HEK293 (cell line): ENCODE measurements around the gene NR3C2.

Experiments used
- CTCF ChIA-PET: fragments of 350-600 bp; formaldehyde crosslinking; extraction: SDS; loops from one replicate; lab custom pipeline; 2021; ENCODE audit warnings: antibody characterized with exemption; lab: Yijun Ruan, JAX
- POLR2A ChIA-PET: fragments of 300-600 bp; formaldehyde crosslinking; extraction: SDS; loops from one replicate; lab custom pipeline; 2020; ENCODE audit warnings: antibody characterized with exemption, inconsistent platforms; lab: Yijun Ruan, JAX
- H3K27ac ChIP-seq: fragments of 200-500 bp; sonication (Bioruptor generic); 2 replicates; pipeline ENCODE4 v1.5.1; 2014; ENCODE audit warnings: low read depth, low read length, control low read depth, inconsistent platforms; ENCODE audit errors: extremely low read depth
- H3K36me3 ChIP-seq, 2 experiments: fragments of 200-500 bp in 1 of 2; sonication (Bioruptor generic) in 1 of 2; 1 replicate in 1 of 2; 2 replicates in 1 of 2; pipeline ENCODE4 v1.5.1; 2014 to 2017; ENCODE audit warnings: inconsistent platforms in 2 of 2, low read length in 2 of 2; ENCODE audit not compliant: control insufficient read depth in 2 of 2, insufficient read depth in 1 of 2
- H3K4me1 ChIP-seq: fragments of 200-500 bp; sonication (Bioruptor generic); 2 replicates; pipeline ENCODE4 v1.5.1; 2014; ENCODE audit warnings: mild to moderate bottlenecking, low read length, inconsistent platforms; ENCODE audit not compliant: control insufficient read depth, insufficient read depth
- H3K4me3 ChIP-seq: 2 replicates; pipeline ENCODE4 v1.5.1; 2011; ENCODE audit warnings: low read depth, mild to moderate bottlenecking, control low read depth, low read length, moderate library complexity
- H3K9me3 ChIP-seq: fragments of 200-500 bp; sonication (Bioruptor generic); 2 replicates; pipeline ENCODE4 v1.5.1; 2014; ENCODE audit warnings: low read depth, low read length, inconsistent platforms; ENCODE audit not compliant: control insufficient read depth, insufficient read depth
- AEBP2 ChIP-seq: fragments of 450-650 bp; formaldehyde crosslinking; IDR thresholded peaks from 2 replicates; pipeline ENCODE4 v1.5.1; 2016; ENCODE audit warnings: missing biosample characterization, missing genetic modification characterization, borderline replicate concordance
- IKZF3 ChIP-seq: fragments of 450-650 bp; IDR thresholded peaks from 2 replicates; pipeline ENCODE4 v1.5.0; 2018; ENCODE audit warnings: missing biosample characterization, mild to moderate bottlenecking, missing genetic modification characterization, moderate library complexity
- MZF1 ChIP-seq: fragments of 450-650 bp; formaldehyde crosslinking; IDR thresholded peaks from 2 replicates; pipeline ENCODE4 v1.5.1; 2017; ENCODE audit warnings: missing biosample characterization, missing genetic modification characterization, borderline replicate concordance
- REST ChIP-seq: fragments of 450-650 bp; formaldehyde crosslinking; IDR thresholded peaks from 2 replicates; pipeline ENCODE4 v1.5.1; 2016; ENCODE audit warnings: missing biosample characterization, missing genetic modification characterization
- SETDB1 ChIP-seq: IDR thresholded peaks from one replicate; pipeline ENCODE4 v1.6.1; 2017; ENCODE audit warnings: mild to moderate bottlenecking, low read length, moderate library complexity, mixed read lengths; ENCODE audit not compliant: insufficient read length
- ZBTB26 ChIP-seq: fragments of 450-650 bp; formaldehyde crosslinking; optimal IDR thresholded peaks from 2 replicates; pipeline ENCODE3; 2016; ENCODE audit warnings: missing biosample characterization, mild to moderate bottlenecking, missing genetic modification characterization
- ZBTB7A ChIP-seq: fragments of 450-650 bp; formaldehyde crosslinking; IDR thresholded peaks from 2 replicates; pipeline ENCODE4 v1.5.1; 2016; ENCODE audit warnings: low read depth, missing biosample characterization, missing genetic modification characterization
- ZNF132 ChIP-seq: fragments of 450-650 bp; formaldehyde crosslinking; IDR thresholded peaks from 2 replicates; pipeline ENCODE4 v1.5.1; 2017; ENCODE audit warnings: missing biosample characterization, missing genetic modification characterization, borderline replicate concordance
- ZNF155 ChIP-seq: fragments of 450-650 bp; formaldehyde crosslinking; IDR thresholded peaks from 2 replicates; pipeline ENCODE4 v1.5.1; 2016; ENCODE audit warnings: missing biosample characterization, missing genetic modification characterization
- ZNF280C ChIP-seq: fragments of 450-650 bp; formaldehyde crosslinking; IDR thresholded peaks from 2 replicates; pipeline ENCODE4 v1.5.1; 2016; ENCODE audit warnings: missing biosample characterization, missing genetic modification characterization
- ZNF341 ChIP-seq: fragments of 450-650 bp; formaldehyde crosslinking; IDR thresholded peaks from 2 replicates; pipeline ENCODE4; 2016; ENCODE audit warnings: low read depth, missing biosample characterization, missing genetic modification characterization
- ZNF76 ChIP-seq: fragments of 450-650 bp; formaldehyde crosslinking; IDR thresholded peaks from 2 replicates; pipeline ENCODE4; 2016; ENCODE audit warnings: low read depth, missing biosample characterization, missing genetic modification characterization, borderline replicate concordance
- ZNF776 ChIP-seq: fragments of 450-650 bp; formaldehyde crosslinking; IDR thresholded peaks from 2 replicates; pipeline ENCODE4 v1.5.0; 2017; ENCODE audit warnings: missing biosample characterization, missing genetic modification characterization, borderline replicate concordance

Gene NR3C2

GRCh38 chr4:148293571-148293970, 148.6 kb downstream of the NR3C2 start:
- ChIA-PET CTCF (interaction anchor here (0.6 kb wide), 1 partner anchor 1159 kb away, joined by 3 read pairs; no protein-coding TSS in a partner anchor), POLR2A (no interaction called here)
- Histone ChIP-seq H3K4me3 (no peak overlapping the region), H3K27ac (no peak overlapping the region), H3K36me3 (no peaks in the 10 kb centered on the region), H3K4me1 (peaks cover 11% of the 10 kb centered on the region), H3K9me3 (no peaks in the 10 kb centered on the region)
- no peak for TF ChIP-seq ZBTB26 (tag by site-specific recombination)
- TF ChIP-seq REST (tag by site-specific recombination) = no peak
- no peak for TF ChIP-seq IKZF3 (tag by site-specific recombination)
- no peak for TF ChIP-seq SETDB1
- TF ChIP-seq ZNF155 (tag by site-specific recombination) = no peak
- TF ChIP-seq ZNF341 = no peak
- TF ChIP-seq AEBP2 (tag by site-specific recombination) = no peak
- no peak for TF ChIP-seq ZNF776 (tag by site-specific recombination)
- no peak for TF ChIP-seq ZNF132 (tag by site-specific recombination)
- TF ChIP-seq ZNF280C = no peak
- TF ChIP-seq ZNF76 (tag by site-specific recombination) = no peak
- TF ChIP-seq ZBTB7A (tag by site-specific recombination) = no peak

DNA sequence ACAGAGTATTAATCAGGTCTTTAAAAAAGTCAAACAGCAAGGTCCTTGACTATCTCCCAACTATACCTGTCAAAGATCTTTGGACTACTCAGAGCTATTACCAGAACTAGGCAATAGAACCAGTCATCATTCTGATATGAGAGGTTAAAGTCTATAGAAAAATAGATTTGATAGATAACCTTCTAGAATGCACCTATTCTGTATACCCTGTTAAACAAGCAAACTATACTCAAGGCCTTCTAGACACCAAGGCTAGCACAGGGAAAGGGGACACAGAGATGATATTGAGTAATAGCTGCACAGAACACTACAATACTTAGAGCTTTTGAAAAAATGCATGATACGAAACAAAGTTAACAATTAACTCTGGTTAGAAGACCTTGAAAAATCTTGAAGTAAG, 149.5 kb downstream of the NR3C2 start:
- H3K4me3 ChIP-seq = no peak overlapping the region
- ChIA-PET CTCF (no interaction called here), POLR2A (no interaction called here)
- H3K27ac ChIP-seq = no peak overlapping the region
- no peaks in the 10 kb centered on the region for H3K36me3 ChIP-seq
- no peaks in the 10 kb centered on the region for H3K9me3 ChIP-seq
- no peak for TF ChIP-seq MZF1 (tag by site-specific recombination)
- peaks cover 14% of the 10 kb centered on the region for H3K4me1 ChIP-seq
